ENCODE data around the gene ALKAL2. TPM values are rescaled to one million over a fixed set of nuclear protein-coding genes. Genes with fewer than 3 reads are reported as not detected.

ALKAL2 gene
- total RNA-seq, 4 donors from 2014 or later: 4.0 to 11.0 (median 7.1) TPM

- no peak overlapping the region for H3K4me3 ChIP-seq
- WGBS: 82% methylated on average over 10 of the region's 10 CpGs
- H3K36me3 ChIP-seq: no peaks in the 10 kb centered on the region
- no peak for TF ChIP-seq POLR2AphosphoS5 (IDR thresholded peaks at IDR 0.05)
- no peak for TF ChIP-seq POLR2A (IDR thresholded peaks at IDR 0.05)
- TF ChIP-seq, protein P1, sequence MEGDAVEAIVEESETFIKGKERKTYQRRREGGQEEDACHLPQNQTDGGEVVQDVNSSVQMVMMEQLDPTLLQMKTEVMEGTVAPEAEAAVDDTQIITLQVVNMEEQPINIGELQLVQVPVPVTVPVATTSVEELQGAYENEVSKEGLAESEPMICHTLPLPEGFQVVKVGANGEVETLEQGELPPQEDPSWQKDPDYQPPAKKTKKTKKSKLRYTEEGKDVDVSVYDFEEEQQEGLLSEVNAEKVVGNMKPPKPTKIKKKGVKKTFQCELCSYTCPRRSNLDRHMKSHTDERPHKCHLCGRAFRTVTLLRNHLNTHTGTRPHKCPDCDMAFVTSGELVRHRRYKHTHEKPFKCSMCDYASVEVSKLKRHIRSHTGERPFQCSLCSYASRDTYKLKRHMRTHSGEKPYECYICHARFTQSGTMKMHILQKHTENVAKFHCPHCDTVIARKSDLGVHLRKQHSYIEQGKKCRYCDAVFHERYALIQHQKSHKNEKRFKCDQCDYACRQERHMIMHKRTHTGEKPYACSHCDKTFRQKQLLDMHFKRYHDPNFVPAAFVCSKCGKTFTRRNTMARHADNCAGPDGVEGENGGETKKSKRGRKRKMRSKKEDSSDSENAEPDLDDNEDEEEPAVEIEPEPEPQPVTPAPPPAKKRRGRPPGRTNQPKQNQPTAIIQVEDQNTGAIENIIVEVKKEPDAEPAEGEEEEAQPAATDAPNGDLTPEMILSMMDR (IDR thresholded peaks at IDR 0.05): no peak
- TF ChIP-seq EP300 (IDR thresholded peaks at IDR 0.05): no peak
- no peak for DNase-seq (ENCODE audit: low spot score in 2 of 2)
- H3K9me3 ChIP-seq: no peaks in the 10 kb centered on the region
- no peaks in the 10 kb centered on the region for H3K4me1 ChIP-seq
- no peaks in the 10 kb centered on the region for H3K27me3 ChIP-seq
- no peak overlapping the region for H3K27ac ChIP-seq
These were observed 22.1 kb upstream of the ALKAL2 start for GRCh38 chr2:309954-310510.

DNA sequence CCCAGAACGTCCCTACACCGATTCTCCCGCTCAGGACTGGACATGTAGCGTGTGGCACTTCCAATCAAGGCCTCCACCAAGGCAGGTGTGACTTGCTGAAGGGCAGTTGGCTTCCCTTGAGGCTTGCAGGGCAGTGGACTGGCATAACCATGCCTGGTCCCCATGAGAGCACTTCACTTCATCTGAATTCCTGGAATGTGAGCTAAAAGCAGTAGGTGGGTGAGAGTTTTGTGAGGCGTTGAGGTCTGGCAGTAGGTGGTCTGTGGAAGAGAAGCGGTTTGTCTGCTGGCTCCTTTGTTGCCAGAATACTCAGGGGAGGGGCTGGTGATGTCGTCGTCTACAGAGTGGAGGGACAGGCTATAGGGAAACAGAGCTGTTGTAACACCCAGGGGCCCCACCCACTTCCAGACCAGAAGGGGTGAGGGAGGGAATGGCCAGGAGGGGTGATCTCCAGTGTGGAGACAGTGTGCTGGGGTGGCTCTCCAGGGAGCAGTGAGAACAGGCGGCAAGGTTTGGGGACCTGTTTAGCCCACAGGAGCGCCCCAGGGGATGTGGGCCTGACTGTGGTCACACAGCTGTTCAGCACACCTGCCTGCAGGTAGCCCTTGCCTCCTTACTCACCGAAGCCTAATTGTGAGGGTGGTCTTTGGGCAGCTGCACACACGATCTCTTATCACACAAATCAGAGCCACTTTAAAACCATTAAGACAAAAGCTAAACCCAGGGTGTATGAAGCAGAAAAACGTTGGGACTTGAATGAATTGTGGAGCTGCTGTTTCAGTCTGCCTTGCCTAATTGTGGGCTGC, 21.5 kb upstream of the ALKAL2 start:
- Histone ChIP-seq H3K27ac (no peak overlapping the region), H3K36me3 (no peaks in the 10 kb centered on the region), H3K27me3 (no peaks in the 10 kb centered on the region), H3K4me1 (no peaks in the 10 kb centered on the region), H3K4me3 (no peak overlapping the region), H3K9me3 (no peaks in the 10 kb centered on the region)
- no peak for TF ChIP-seq EP300 (IDR thresholded peaks at IDR 0.05)
- TF ChIP-seq, protein P1 (IDR thresholded peaks at IDR 0.05): no peak
- TF ChIP-seq POLR2A (IDR thresholded peaks at IDR 0.05): no peak
- TF ChIP-seq POLR2AphosphoS5 (IDR thresholded peaks at IDR 0.05): no peak
- 52% methylated on average over 10 of the region's 13 CpGs for WGBS
- DNase-seq (ENCODE audit: low spot score in 2 of 2): no peak

DNA sequence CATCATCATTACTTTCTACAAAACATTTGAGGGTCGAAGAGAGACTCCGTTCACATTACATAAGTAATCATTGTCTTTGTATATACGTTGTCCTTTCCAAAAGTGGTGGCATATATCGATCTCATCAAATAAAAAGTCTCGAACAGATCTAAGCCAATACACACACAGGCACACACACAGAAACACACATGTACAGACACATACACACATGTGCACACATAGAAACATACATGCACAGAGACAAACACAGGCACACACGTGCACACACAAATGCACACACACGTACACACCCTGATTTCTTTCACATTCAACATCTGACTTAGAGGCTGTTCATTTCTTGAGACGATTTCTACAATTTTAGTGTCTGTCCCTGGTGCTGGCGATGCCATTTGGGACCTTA, 17.5 kb upstream of the ALKAL2 start:
- no peaks in the 10 kb centered on the region for H3K9me3 ChIP-seq
- 91% methylated on average over 9 of the region's 9 CpGs for WGBS
- no peaks in the 10 kb centered on the region for H3K36me3 ChIP-seq
- TF ChIP-seq, protein P1 (IDR thresholded peaks at IDR 0.05): no peak
- TF ChIP-seq POLR2A (IDR thresholded peaks at IDR 0.05) (no peak), EP300 (IDR thresholded peaks at IDR 0.05) (no peak), POLR2AphosphoS5 (IDR thresholded peaks at IDR 0.05) (no peak)
- H3K27ac ChIP-seq: no peak overlapping the region
- no peak for DNase-seq (ENCODE audit: low spot score in 2 of 2)
- H3K27me3 ChIP-seq: no peaks in the 10 kb centered on the region
- H3K4me1 ChIP-seq: no peaks in the 10 kb centered on the region
- no peak overlapping the region for H3K4me3 ChIP-seq

- H3K27me3 ChIP-seq: peaks cover 23% of the 10 kb centered on the region
- no peak overlapping the region for H3K4me3 ChIP-seq
- 74% methylated on average over 3 of the region's 3 CpGs for WGBS
- DNase-seq (ENCODE audit: low spot score in 2 of 2): no peak
- H3K36me3 ChIP-seq: no peaks in the 10 kb centered on the region
- no peaks in the 10 kb centered on the region for H3K9me3 ChIP-seq
- H3K4me1 ChIP-seq: no peaks in the 10 kb centered on the region
- H3K27ac ChIP-seq: no peak overlapping the region
- TF ChIP-seq EP300 (IDR thresholded peaks at IDR 0.05): no peak
- no peak for TF ChIP-seq POLR2A (IDR thresholded peaks at IDR 0.05)
- TF ChIP-seq, protein P1 (IDR thresholded peaks at IDR 0.05): no peak
- no peak for TF ChIP-seq POLR2AphosphoS5 (IDR thresholded peaks at IDR 0.05)
These were observed 8.5 kb upstream of the ALKAL2 start for GRCh38 chr2:296354-296753.

GRCh38 chr2:295090-295489, 7.2 kb upstream of the ALKAL2 start:
- H3K4me1 ChIP-seq: peaks cover 2% of the 10 kb centered on the region
- H3K9me3 ChIP-seq: no peaks in the 10 kb centered on the region
- no peak overlapping the region for H3K4me3 ChIP-seq
- peaks cover 23% of the 10 kb centered on the region for H3K27me3 ChIP-seq
- no peaks in the 10 kb centered on the region for H3K36me3 ChIP-seq
- H3K27ac ChIP-seq: no peak overlapping the region
- WGBS: 80% methylated on average over 5 of the region's 5 CpGs
- TF ChIP-seq POLR2AphosphoS5 (IDR thresholded peaks at IDR 0.05): no peak
- no peak for TF ChIP-seq POLR2A (IDR thresholded peaks at IDR 0.05)
- TF ChIP-seq, protein P1 (IDR thresholded peaks at IDR 0.05): no peak
- TF ChIP-seq EP300 (IDR thresholded peaks at IDR 0.05): no peak
- DNase-seq (ENCODE audit: low spot score in 2 of 2): no peak

Measured in suprapubic skin (tissue), 4 donors.